ENCODE results near the gene LINC00305.

The LINC00305 gene

GRCh38 chr18:64111950-64112349, 36.9 kb downstream of the LINC00305 start:
- no peak for DNase-seq

GRCh38 chr18:64110692-64111480, 38.0 kb downstream of the LINC00305 start:
- DNase-seq, result no peak

GRCh38 chr18:64103986-64104385, 44.9 kb downstream of the LINC00305 start:
- no peak for DNase-seq

- DNase-seq, result no peak
Observed at GRCh38 chr18:64100116-64100922, 48.6 kb downstream of the LINC00305 start.

GRCh38 chr18:64099244-64099643, 49.6 kb downstream of the LINC00305 start:
- DNase-seq, result no peak

GRCh38 chr18:64097497-64097896, 51.4 kb downstream of the LINC00305 start:
- no peak for DNase-seq

- no peak for DNase-seq
Observed at GRCh38 chr18:64095056-64095455, 53.8 kb downstream of the LINC00305 start.

- no peak for DNase-seq
Observed at GRCh38 chr18:64094210-64094609, 54.7 kb downstream of the LINC00305 start.

GRCh38 chr18:64091526-64091925, 57.4 kb downstream of the LINC00305 start:
- DNase-seq, result no peak

- no peak for DNase-seq
Observed at GRCh38 chr18:64090876-64091275, 58.0 kb downstream of the LINC00305 start.

- DNase-seq, result no peak
Observed at GRCh38 chr18:64083916-64084315, 65.0 kb downstream of the LINC00305 start.

GRCh38 chr18:64082513-64082912, 66.4 kb downstream of the LINC00305 start:
- no peak for DNase-seq

- no peak for DNase-seq
Observed at GRCh38 chr18:64082054-64082453, 66.8 kb downstream of the LINC00305 start.

GRCh38 chr18:64073971-64074370, 74.9 kb downstream of the LINC00305 start:
- no peak for DNase-seq

- DNase-seq, result no peak
Observed at GRCh38 chr18:64055019-64055418, 93.9 kb downstream of the LINC00305 start.

- DNase-seq, result no peak
Observed at GRCh38 chr18:64053246-64053645, 95.6 kb downstream of the LINC00305 start.

GRCh38 chr18:64052772-64053171, 96.1 kb downstream of the LINC00305 start:
- no peak for DNase-seq

GRCh38 chr18:64044616-64045015, 104.3 kb downstream of the LINC00305 start:
- DNase-seq, result no peak

- no peak for DNase-seq
Observed at GRCh38 chr18:64042728-64043358, 106.0 kb downstream of the LINC00305 start.

GRCh38 chr18:64037812-64038414, 111.0 kb downstream of the LINC00305 start:
- peak; percentile 42 for DNase-seq

GRCh38 chr18:64032312-64032711, 116.6 kb downstream of the LINC00305 start:
- DNase-seq, result no peak

- DNase-seq, result no peak
Observed at GRCh38 chr18:64031411-64031810, 117.5 kb downstream of the LINC00305 start.

Data from NCI-H774 (cell line).